ENCODE measurements around the gene ANKRD28.

Gene ANKRD28

GRCh38 chr3:15682561-15683185 lies 115.1 kb downstream of the ANKRD28 start:
- Histone ChIP-seq H3K36me3 (ENCODE audit: control insufficient read depth, insufficient read depth, low read length) (peaks cover 4% of the 10 kb centered on the region), H3K4me3 (replicated peaks; ENCODE audit: low read depth, low read length) (no peak overlapping the region), H3K27me3 (replicated peaks; ENCODE audit: control insufficient read depth, insufficient read depth, low read length) (no peaks in the 10 kb centered on the region)
- TF ChIP-seq CTCF (IDR thresholded peaks at IDR 0.05; ENCODE audit: insufficient read depth, low read length, poor library complexity, severe bottlenecking) = no peak
- no peak for DNase-seq (ENCODE audit: extremely low read depth, insufficient read length)

DNA sequence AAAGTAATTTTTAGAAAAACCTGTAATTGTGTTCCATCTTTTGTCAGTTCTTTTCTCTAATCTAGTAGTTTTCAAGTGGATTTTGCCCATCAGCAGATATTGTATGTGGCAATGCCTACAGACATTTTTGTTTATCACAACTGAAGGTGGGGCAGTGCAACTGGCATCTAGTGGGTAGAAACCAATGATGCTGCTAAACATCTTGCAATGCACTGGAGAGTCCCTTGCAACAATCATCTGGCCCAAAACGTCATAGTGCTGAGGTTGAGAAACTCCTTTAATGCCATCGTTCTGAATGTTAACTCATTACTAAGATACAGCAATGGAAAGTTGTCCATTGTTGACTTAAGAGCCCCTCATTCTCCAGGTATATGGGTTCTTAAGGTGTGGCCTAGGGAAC lies 116.1 kb downstream of the ANKRD28 start:
- DNase-seq (ENCODE audit: extremely low read depth, insufficient read length) = no peak
- H3K36me3 ChIP-seq (ENCODE audit: control insufficient read depth, insufficient read depth, low read length) = peaks cover 4% of the 10 kb centered on the region

GRCh38 chr3:15679306-15679705 lies 118.5 kb downstream of the ANKRD28 start:
- H3K27me3 ChIP-seq (replicated peaks; ENCODE audit: control insufficient read depth, insufficient read depth, low read length) = no peaks in the 10 kb centered on the region
- peaks cover 7% of the 10 kb centered on the region for H3K36me3 ChIP-seq (ENCODE audit: control insufficient read depth, insufficient read depth, low read length)
- no peak for TF ChIP-seq CTCF (IDR thresholded peaks at IDR 0.05; ENCODE audit: insufficient read depth, low read length, poor library complexity, severe bottlenecking)
- no peak for DNase-seq (ENCODE audit: extremely low read depth, insufficient read length)
- H3K4me3 ChIP-seq (replicated peaks; ENCODE audit: low read depth, low read length) = no peak overlapping the region

More for the DNA sequence above, 116.1 kb downstream of the ANKRD28 start:
- no peaks in the 10 kb centered on the region for H3K27me3 ChIP-seq (replicated peaks; ENCODE audit: control insufficient read depth, insufficient read depth, low read length)
- H3K4me3 ChIP-seq (replicated peaks; ENCODE audit: low read depth, low read length) = no peak overlapping the region
- no peak for TF ChIP-seq CTCF (IDR thresholded peaks at IDR 0.05; ENCODE audit: insufficient read depth, low read length, poor library complexity, severe bottlenecking)

DNA sequence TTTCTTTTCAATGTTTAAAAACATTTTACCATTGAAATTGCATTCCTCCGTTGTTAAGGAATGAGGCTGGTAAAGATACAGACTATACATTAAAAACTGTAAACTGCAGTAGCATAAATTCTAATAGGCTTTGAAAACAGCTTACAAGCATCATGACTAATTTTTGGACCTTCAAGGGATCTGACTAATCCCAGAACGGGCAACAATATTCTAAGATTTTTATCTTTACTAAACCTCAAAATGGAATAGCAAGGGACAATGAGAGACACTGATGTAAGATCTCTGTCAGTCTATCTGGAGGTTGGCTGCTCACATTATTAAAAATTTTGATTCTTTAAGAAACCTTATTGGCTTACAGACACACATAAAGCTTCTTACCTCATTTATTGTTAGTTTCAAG lies 121.5 kb downstream of the ANKRD28 start:
- Histone ChIP-seq H3K4me3 (replicated peaks; ENCODE audit: low read depth, low read length) (no peak overlapping the region), H3K27me3 (replicated peaks; ENCODE audit: control insufficient read depth, insufficient read depth, low read length) (no peaks in the 10 kb centered on the region), H3K36me3 (ENCODE audit: control insufficient read depth, insufficient read depth, low read length) (peaks cover 11% of the 10 kb centered on the region)
- TF ChIP-seq CTCF (IDR thresholded peaks at IDR 0.05; ENCODE audit: insufficient read depth, low read length, poor library complexity, severe bottlenecking) = no peak
- DNase-seq (ENCODE audit: extremely low read depth, insufficient read length) = no peak

DNA sequence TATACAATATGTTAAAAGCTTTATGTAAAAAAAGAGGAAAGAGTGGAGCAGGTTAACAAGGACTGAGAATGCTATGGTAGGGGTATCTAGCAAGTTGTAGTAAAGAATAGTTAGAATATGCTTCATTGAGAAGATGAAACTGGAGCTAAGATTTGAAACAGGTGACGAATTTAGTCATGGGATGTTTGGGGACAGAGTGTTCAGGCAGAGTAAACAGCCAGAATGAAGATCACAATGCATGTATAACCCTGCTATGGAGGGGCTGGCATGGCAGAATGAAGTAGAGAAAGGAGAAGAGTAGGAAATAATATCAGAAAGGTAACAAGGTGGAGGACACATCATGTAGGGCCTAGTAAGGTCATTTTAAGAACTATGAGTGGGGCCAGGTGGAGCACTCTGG lies 124.2 kb downstream of the ANKRD28 start:
- H3K36me3 ChIP-seq (ENCODE audit: control insufficient read depth, insufficient read depth, low read length) = peaks cover 9% of the 10 kb centered on the region
- no peak for DNase-seq (ENCODE audit: extremely low read depth, insufficient read length)
- no peak for TF ChIP-seq CTCF (IDR thresholded peaks at IDR 0.05; ENCODE audit: insufficient read depth, low read length, poor library complexity, severe bottlenecking)
- no peak overlapping the region for H3K4me3 ChIP-seq (replicated peaks; ENCODE audit: low read depth, low read length)
- no peaks in the 10 kb centered on the region for H3K27me3 ChIP-seq (replicated peaks; ENCODE audit: control insufficient read depth, insufficient read depth, low read length)

- no peak for TF ChIP-seq CTCF (IDR thresholded peaks at IDR 0.05; ENCODE audit: insufficient read depth, low read length, poor library complexity, severe bottlenecking)
- Histone ChIP-seq H3K4me3 (replicated peaks; ENCODE audit: low read depth, low read length) (no peak overlapping the region), H3K27me3 (replicated peaks; ENCODE audit: control insufficient read depth, insufficient read depth, low read length) (no peaks in the 10 kb centered on the region), H3K36me3 (ENCODE audit: control insufficient read depth, insufficient read depth, low read length) (peaks cover 1% of the 10 kb centered on the region)
- DNase-seq (ENCODE audit: extremely low read depth, insufficient read length) = no peak
Measured at GRCh38 chr3:15667484-15667883, 130.3 kb downstream of the ANKRD28 start.

Measured in GM06990 (cell line).